ENCODE data around the gene NUDT2.

NUDT2 gene

GRCh38 chr9:34392511-34392910 lies 63.1 kb downstream of the NUDT2 start:
- no peak for DNase-seq

Data from CD4-positive, alpha-beta T cell treated with Interleukin-4 for 4 hours (primary cell).